Pancreas (tissue), 10 donors: Measurements from ENCODE around the gene DAP3. TPM values are rescaled to one million over a fixed set of nuclear protein-coding genes. Genes with fewer than 3 reads are reported as not detected.

Experiments
- ATAC-seq, 4 donors: fragments of 200-7000 bp; cut with Tn5 transposase; one replicate each; pipeline versions ENCODE4 v1.8.0 to v1.9.1; 2020; ENCODE audit warnings: mild to moderate bottlenecking in 4 of 4, moderate library complexity in 4 of 4
- DNase-seq, 6 donors: peaks; one replicate each; pipeline ENCODE4 v3.0.0-alpha.2; 2020
- FAIRE-seq: peaks from 2 replicates; lab custom pipeline; 2012; peaks lifted over from hg19 to GRCh38; lab: Jason Lieb, UNC
- H3K27ac ChIP-seq, 4 donors: fragments of 200-600 bp; sonication (generic); 1 replicate in 3 of 4; 2 replicates in 1 of 4; pipeline versions ENCODE4 v1.5.0 to v1.8.0; 2020
- H3K27me3 ChIP-seq, 4 donors: fragments of 200-600 bp; one replicate each; pipeline ENCODE4 v1.8.0; 2021
- H3K36me3 ChIP-seq, 3 donors: fragments of 200-600 bp; sonication (generic) in 1 of 3; one replicate each; pipeline versions ENCODE4 v1.5.0 to v1.8.0; 2020 to 2021
- H3K4me1 ChIP-seq, 3 donors: fragments of 200-600 bp; one replicate each; pipeline ENCODE4 v1.8.0; 2021
- H3K4me3 ChIP-seq, 4 donors: fragments of 200-600 bp; sonication (generic) in 2 of 4; one replicate each; pipeline versions ENCODE4 v1.5.0 to v1.8.0; 2020 to 2021
- H3K9me3 ChIP-seq, 4 donors: fragments of 200-600 bp; one replicate each; pipeline ENCODE4 v1.8.0; 2021
- WGBS, 2 donors: extraction: QIAGEN DNeasy Blood & Tissue Kit; methylation state at CpG; one replicate each; pipeline ENCODE4 v1.1.7; 2013; 5-methylcytosine and 5-hydroxymethylcytosine counted together
- intact Hi-C, 3 donors: fragments of 100-400 bp; cut with DNase I; formaldehyde crosslinking; loops; one replicate each; pipeline versions ENCODE4 v1.11.1 to v1.14.2; 2022
- polyA plus RNA-seq, 2 donors: library from polyadenylated mRNA; stranded (reverse); fragments of 200-250 nt; gene quantifications; one replicate each; pipeline ENCODE4 v1.2.3, GENCODE V29; 2013
- total RNA-seq, 6 donors: library from RNA; stranded (reverse); fragmentation: NEBNext Ultra II Directional in 4 of 6; extraction: Animal tissue kit (Norgen Biotek cat#: 25700) in 4 of 6; gene quantifications; one replicate each; pipeline versions ENCODE4 v1.2.1 to v1.2.4, GENCODE V29; 2021 to 2023
- TF ChIP-seq, protein P1 (sequence below), 4 donors: fragments of 200-600 bp; sonication (generic) in 3 of 4; IDR thresholded peaks; one replicate each; pipeline versions ENCODE4 v1.5.0 to v1.8.0; 2021; ENCODE audit warnings: antibody characterized with exemption in 4 of 4
- donor health status: healthy with polysubstance abuse.
- donor health status: DM: no; HTN: no; CAD: no; lungs with moderate emphysema.
- donor health status: DM: no; HTN: no; CAD: no.
- donor health status: control.
- donor health status: control.
- donor health status: Bipolar disorder and iron deficiency.
- donor health status: DM: yes; HTN: yes; CAD: no.
- donor health status: DM: no; HTN: no; CAD: no.
- donor health status: DM: no; HTN: no; CAD: no.
- donor health status: DM: yes; HTN: yes; CAD: no.

The DAP3 gene
- total and polyA plus RNA-seq, 8 donors: 40.3 to 73.8 (median 51.8) TPM

GRCh38 chr1:155769257-155769656, 80.4 kb downstream of the DAP3 start:
- WGBS, 2 donors: 91 to 94% methylated on average over 5 of the region's 5 CpGs
- ATAC-seq (no peak), DNase-seq (no peak), FAIRE-seq (no peak)
- H3K4me3 ChIP-seq: no peak overlapping the region
- intact Hi-C loops: no loop called here
- H3K27ac ChIP-seq: no peak overlapping the region
- H3K4me1 ChIP-seq: no peaks in the 10 kb centered on the region
- no peaks in the 10 kb centered on the region for H3K9me3 ChIP-seq
- peaks cover 0 to 57% (median 25%) of the 10 kb centered on the region in 3 donors for H3K36me3 ChIP-seq
- no peaks in the 10 kb centered on the region for H3K27me3 ChIP-seq
- TF ChIP-seq, protein P1, sequence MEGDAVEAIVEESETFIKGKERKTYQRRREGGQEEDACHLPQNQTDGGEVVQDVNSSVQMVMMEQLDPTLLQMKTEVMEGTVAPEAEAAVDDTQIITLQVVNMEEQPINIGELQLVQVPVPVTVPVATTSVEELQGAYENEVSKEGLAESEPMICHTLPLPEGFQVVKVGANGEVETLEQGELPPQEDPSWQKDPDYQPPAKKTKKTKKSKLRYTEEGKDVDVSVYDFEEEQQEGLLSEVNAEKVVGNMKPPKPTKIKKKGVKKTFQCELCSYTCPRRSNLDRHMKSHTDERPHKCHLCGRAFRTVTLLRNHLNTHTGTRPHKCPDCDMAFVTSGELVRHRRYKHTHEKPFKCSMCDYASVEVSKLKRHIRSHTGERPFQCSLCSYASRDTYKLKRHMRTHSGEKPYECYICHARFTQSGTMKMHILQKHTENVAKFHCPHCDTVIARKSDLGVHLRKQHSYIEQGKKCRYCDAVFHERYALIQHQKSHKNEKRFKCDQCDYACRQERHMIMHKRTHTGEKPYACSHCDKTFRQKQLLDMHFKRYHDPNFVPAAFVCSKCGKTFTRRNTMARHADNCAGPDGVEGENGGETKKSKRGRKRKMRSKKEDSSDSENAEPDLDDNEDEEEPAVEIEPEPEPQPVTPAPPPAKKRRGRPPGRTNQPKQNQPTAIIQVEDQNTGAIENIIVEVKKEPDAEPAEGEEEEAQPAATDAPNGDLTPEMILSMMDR (IDR thresholded peaks at IDR 0.05): no peak

GRCh38 chr1:155773221-155773620, 84.3 kb downstream of the DAP3 start:
- intact Hi-C loops: no loop called here

GRCh38 chr1:155776414-155776813, 87.5 kb downstream of the DAP3 start:
- DNase-seq (no peak), FAIRE-seq (no peak)
- H3K4me3 ChIP-seq: no peak overlapping the region

More at GRCh38 chr1:155773221-155773620, 84.3 kb downstream of the DAP3 start:
- DNase-seq (no peak), FAIRE-seq (no peak), ATAC-seq (no peak)
- WGBS, 2 donors: 80 to 88% methylated on average over 2 of the region's 2 CpGs
- no peaks in the 10 kb centered on the region for H3K9me3 ChIP-seq
- no peak overlapping the region for H3K27ac ChIP-seq
- no peaks in the 10 kb centered on the region for H3K4me1 ChIP-seq
- H3K4me3 ChIP-seq: no peak overlapping the region
- H3K27me3 ChIP-seq: no peaks in the 10 kb centered on the region
- peaks cover 0 to 62% (median 17%) of the 10 kb centered on the region in 3 donors for H3K36me3 ChIP-seq
- TF ChIP-seq, protein P1 (IDR thresholded peaks at IDR 0.05): no peak

DNA sequence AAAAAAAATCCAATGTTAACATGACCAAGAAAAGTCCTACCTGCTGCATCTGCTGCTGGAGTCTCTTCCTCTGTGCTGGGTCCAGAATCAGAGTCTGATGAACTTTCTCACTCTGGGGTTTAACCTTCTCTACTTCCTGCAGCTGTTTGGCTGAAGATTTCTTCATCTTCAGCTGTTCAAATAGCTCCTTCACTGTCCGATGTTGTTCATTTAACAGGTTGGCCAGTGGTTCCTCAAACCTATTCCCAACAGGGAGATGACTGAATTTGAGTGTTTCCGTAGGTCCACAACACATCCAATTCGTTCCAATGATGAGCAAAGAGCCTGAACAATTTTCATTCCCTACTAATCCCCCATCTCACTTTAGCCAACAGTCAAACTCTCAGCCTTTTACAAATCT, 88.7 kb downstream of the DAP3 start:
- no peak for ATAC-seq
- H3K9me3 ChIP-seq: no peaks in the 10 kb centered on the region
- no peak for FAIRE-seq
- DNase-seq: no peak
- H3K4me3 ChIP-seq: no peak overlapping the region
- no peaks in the 10 kb centered on the region for H3K4me1 ChIP-seq
- H3K36me3 ChIP-seq: peaks cover 0 to 43% (median 5%) of the 10 kb centered on the region in 3 donors
- TF ChIP-seq, protein P1 (IDR thresholded peaks at IDR 0.05): no peak
- WGBS, 2 donors: 82 to 90% methylated on average over 3 of the region's 3 CpGs
- H3K27ac ChIP-seq: no peak overlapping the region
- no peaks in the 10 kb centered on the region for H3K27me3 ChIP-seq
- intact Hi-C loops: no loop called here

More at GRCh38 chr1:155776414-155776813, 87.5 kb downstream of the DAP3 start:
- Histone ChIP-seq H3K4me1 (no peaks in the 10 kb centered on the region), H3K27ac (no peak overlapping the region), H3K9me3 (no peaks in the 10 kb centered on the region), H3K36me3 (peaks cover 0 to 51% (median 9%) of the 10 kb centered on the region in 3 donors), H3K27me3 (no peaks in the 10 kb centered on the region)
- no peak for ATAC-seq
- WGBS, 2 donors: 92 to 95% methylated on average over 4 of the region's 4 CpGs
- intact Hi-C loops: no loop called here
- TF ChIP-seq, protein P1 (IDR thresholded peaks at IDR 0.05): no peak

Other genes starting within 250 kb of the DAP3 start
- gene ASH1L, start 126.3 kb upstream of the DAP3 start, total RNA-seq: 10 to 100 TPM; 21.2 to 38.6 (median 24.8) TPM
- 1 to 10 TPM; 6.2 to 7.8 TPM for gene ASH1L, start 126.3 kb upstream of the DAP3 start, polyA plus RNA-seq
- 10 to 100 TPM; 10.8 to 27.0 (median 19.8) TPM for gene MSTO1, start 78.9 kb upstream of the DAP3 start, total RNA-seq
- 10 to 100 TPM; 47.0 to 47.1 TPM for gene MSTO1, start 78.9 kb upstream of the DAP3 start, polyA plus RNA-seq
- gene YY1AP1, start 317 bp upstream of the DAP3 start, total RNA-seq: 10 to 100 TPM; 22.1 to 37.8 (median 24.2) TPM
- gene YY1AP1, start 317 bp upstream of the DAP3 start, polyA plus RNA-seq: 10 to 100 TPM; 19.9 to 41.4 TPM
- gene GON4L, start 168.1 kb downstream of the DAP3 start, total RNA-seq: 10 to 100 TPM; 18.5 to 30.5 (median 22.5) TPM
- 10 to 100 TPM; 31.2 to 32.3 TPM for gene GON4L, start 168.1 kb downstream of the DAP3 start, polyA plus RNA-seq
- gene SYT11, start 170.5 kb downstream of the DAP3 start, total RNA-seq: 1 to 10 TPM in 4 of 6 donors, under 1 TPM in 2; 0.83 to 5.1 (median 1.5) TPM
- gene SYT11, start 170.5 kb downstream of the DAP3 start, polyA plus RNA-seq: 1 to 10 TPM in 1 of 2 donors, under 1 TPM in 1; 0.46 to 5.8 TPM
- gene RIT1, start 222.3 kb downstream of the DAP3 start, total RNA-seq: 10 to 100 TPM in 3 of 6 donors, 1 to 10 TPM in 3; 5.7 to 15.1 (median 9.2) TPM
- gene RIT1, start 222.3 kb downstream of the DAP3 start, polyA plus RNA-seq: 1 to 10 TPM; 4.2 to 7.7 TPM
- gene KHDC4, start 245.3 kb downstream of the DAP3 start, total RNA-seq: 10 to 100 TPM; 11.9 to 24.3 (median 15.5) TPM
- 10 to 100 TPM; 29.3 to 32.8 TPM for gene KHDC4, start 245.3 kb downstream of the DAP3 start, polyA plus RNA-seq